HepG2 (cell line): Measurements from ENCODE around the gene PIK3C2B. TPM values are rescaled to one million over a fixed set of nuclear protein-coding genes. Genes with fewer than 3 reads are reported as not detected.

Experiments used
- ATAC-seq: fragments of 200-7000 bp; cut with Tn5 transposase; 3 replicates; pipeline ENCODE4 v1.9.1; 2020; ENCODE audit warnings: mild to moderate bottlenecking, moderate library complexity
- BruUV-seq: library from RNA; stranded (reverse); fragments of 400-500 nt; replicated peaks from 2 replicates; lab custom pipeline; 2021; lab: Mats Ljungman, UMichigan
- CTCF ChIA-PET: fragments of 300-600 bp; formaldehyde crosslinking; extraction: SDS; loops from one replicate; lab custom pipeline; 2021; ENCODE audit warnings: low total read pairs, inconsistent platforms, low intra/inter-chr PET ratio; lab: Yijun Ruan, JAX
- POLR2A ChIA-PET: fragments of 350-600 bp; sonication (Branson Sonifier 250); formaldehyde crosslinking; loops from one replicate; lab custom pipeline; 2020; ENCODE audit warnings: antibody characterized with exemption, inconsistent platforms; lab: Yijun Ruan, JAX
- DNase-seq: peaks from one replicate; pipeline ENCODE4 v3.0.0-alpha.2; 2015; ENCODE audit warnings: low spot score
- FAIRE-seq: peaks from 3 replicates; lab custom pipeline; 2011; peaks lifted over from hg19 to GRCh38; lab: Jason Lieb, UNC
- H2AFZ ChIP-seq: one replicate; pipeline ENCODE4 v1.6.1; 2011; ENCODE audit warnings: low read length, inconsistent platforms
- H3K27ac ChIP-seq: fragments of 300-600 bp; 3 replicates; pipeline ENCODE4 v1.8.0; 2011; ENCODE audit warnings: mixed run types, mild to moderate bottlenecking, mixed read lengths, low read length, inconsistent platforms; ENCODE audit not compliant: insufficient read depth; ENCODE audit errors: extremely low read length
- H3K27me3 ChIP-seq, 2 experiments: fragments of 200-600 bp in 1 of 2; 2 replicates in 1 of 2; 3 replicates in 1 of 2; pipeline versions ENCODE4 v1.6.0 to v1.8.0; 2011; ENCODE audit warnings: low read length in 2 of 2, mild to moderate bottlenecking in 2 of 2, moderate library complexity in 2 of 2, inconsistent platforms in 1 of 2; ENCODE audit not compliant: insufficient read depth in 2 of 2, control insufficient read depth in 1 of 2
- H3K36me3 ChIP-seq, 2 experiments: fragments of 200-600 bp in 1 of 2; replicated peaks in 1 of 2; 2 replicates in 1 of 2; 3 replicates in 1 of 2; pipeline versions ENCODE4 v1.5.1 to v1.8.0; 2011; ENCODE audit warnings: low read length in 2 of 2, inconsistent platforms in 1 of 2; ENCODE audit not compliant: insufficient read depth in 2 of 2, control insufficient read depth in 1 of 2
- H3K4me1 ChIP-seq: 2 replicates; pipeline ENCODE4 v1.5.1; 2012; ENCODE audit warnings: low read length, inconsistent platforms; ENCODE audit not compliant: insufficient read depth
- H3K4me2 ChIP-seq: 2 replicates; pipeline ENCODE4 v1.6.0; 2011; ENCODE audit warnings: low read depth, low read length, inconsistent platforms
- H3K4me3 ChIP-seq, 3 experiments: fragments of 200-600 bp in 1 of 3; sonication (generic), shearing (Covaris generic) in 1 of 3; replicated peaks in 1 of 3; 2 replicates each; pipeline ENCODE4 v1.5.1; 2011 to 2016; ENCODE audit warnings: low read length in 3 of 3, inconsistent platforms in 2 of 3, low read depth in 2 of 3, mild to moderate bottlenecking in 2 of 3, control low read depth in 1 of 3, mixed read lengths in 1 of 3; ENCODE audit not compliant: insufficient read depth in 1 of 3
- H3K79me2 ChIP-seq: one replicate; pipeline ENCODE4 v1.6.1; 2011; ENCODE audit warnings: low read length, inconsistent platforms; ENCODE audit not compliant: insufficient read depth
- H3K9ac ChIP-seq: 2 replicates; pipeline ENCODE4 v1.6.0; 2011; ENCODE audit warnings: mild to moderate bottlenecking, low read depth, low read length, inconsistent platforms; ENCODE audit not compliant: insufficient read depth
- H3K9me3 ChIP-seq: 2 replicates; pipeline ENCODE4 v1.5.1; 2012; ENCODE audit warnings: mild to moderate bottlenecking, low read length
- H4K20me1 ChIP-seq: 2 replicates; pipeline ENCODE4 v1.6.0; 2011; ENCODE audit warnings: inconsistent platforms, mild to moderate bottlenecking, low read length, moderate library complexity; ENCODE audit not compliant: insufficient read depth
- ATAD3A ChIP-seq: sonication (generic); formaldehyde crosslinking; IDR thresholded peaks from 2 replicates; pipeline ENCODE4 v1.4.0; 2020; ENCODE audit warnings: missing genetic modification reagents
- EHMT2 ChIP-seq: fragments of 200-600 bp; sonication (generic); IDR thresholded peaks from 2 replicates; pipeline ENCODE4 v1.7.0; 2017; ENCODE audit warnings: antibody characterized with exemption, low read depth, low read length, borderline replicate concordance
- ELF4 ChIP-seq: sonication (generic); formaldehyde crosslinking; IDR thresholded peaks from 2 replicates; pipeline ENCODE4 v1.5.0; 2020; ENCODE audit warnings: missing genetic modification reagents, mild to moderate bottlenecking, moderate library complexity, borderline replicate concordance
- FOXK2 ChIP-seq: fragments of 450-650 bp; IDR thresholded peaks from 2 replicates; pipeline ENCODE4 v1.6.1; 2016
- NKX3-1 ChIP-seq: sonication (generic); formaldehyde crosslinking; IDR thresholded peaks from 2 replicates; pipeline ENCODE4 v1.5.0; 2020; ENCODE audit warnings: missing genetic modification reagents
- POGZ ChIP-seq: sonication (generic); formaldehyde crosslinking; IDR thresholded peaks from 2 replicates; pipeline ENCODE4 v1.4.0; 2020; ENCODE audit warnings: mild to moderate bottlenecking, missing genetic modification reagents
- SNAI1 ChIP-seq: sonication (generic); formaldehyde crosslinking; IDR thresholded peaks from 2 replicates; pipeline ENCODE4 v1.5.0; 2020; ENCODE audit warnings: mild to moderate bottlenecking, missing genetic modification reagents, borderline replicate concordance
- SRY ChIP-seq: sonication (generic); formaldehyde crosslinking; IDR thresholded peaks from 2 replicates; pipeline ENCODE4 v1.8.0; 2022; ENCODE audit warnings: mild to moderate bottlenecking, missing genetic modification reagents
- ZNF160 ChIP-seq: sonication (generic); formaldehyde crosslinking; IDR thresholded peaks from 2 replicates; pipeline ENCODE4 v1.8.0; 2022; ENCODE audit warnings: mild to moderate bottlenecking, inconsistent platforms, missing genetic modification reagents
- ZNF558 ChIP-seq: sonication (generic); formaldehyde crosslinking; IDR thresholded peaks from 2 replicates; pipeline ENCODE4 v1.9.0; 2022; ENCODE audit warnings: mild to moderate bottlenecking, missing genetic modification reagents, borderline replicate concordance
- ZNF570 ChIP-seq: sonication (generic); formaldehyde crosslinking; IDR thresholded peaks from 2 replicates; pipeline ENCODE4 v1.4.0; 2020; ENCODE audit warnings: mild to moderate bottlenecking, missing genetic modification reagents, borderline replicate concordance
- ZSCAN25 ChIP-seq: sonication (generic); formaldehyde crosslinking; IDR thresholded peaks from 2 replicates; pipeline ENCODE4 v1.8.0; 2022; ENCODE audit warnings: mild to moderate bottlenecking, missing genetic modification reagents
- ZZZ3 ChIP-seq: sonication (generic); formaldehyde crosslinking; IDR thresholded peaks from 2 replicates; pipeline ENCODE4 v1.4.0; 2020; ENCODE audit warnings: missing genetic modification reagents, mild to moderate bottlenecking, borderline replicate concordance
- WGBS: methylation state at CpG from one replicate; pipeline ENCODE4 v1.1.6; 2017; ENCODE audit warnings: low lambda C conversion rate; 5-methylcytosine and 5-hydroxymethylcytosine counted together
- in situ Hi-C: cut with HindIII; loops from 2 replicates; pipeline ENCODE4 v1.10.0; 2017; ENCODE audit warnings: low pct_unique_long_range_greater_than_20kb; ENCODE audit not compliant: extremely low pct_ligation_motif_present
- intact Hi-C: fragments of 100-400 bp; cut with micrococcal nuclease; formaldehyde crosslinking; loops from one replicate; pipeline ENCODE4 v1.10.0; 2022; ENCODE audit not compliant: unreplicated experiment
- polyA plus RNA-seq, 8 experiments: library from polyadenylated mRNA; depleted of rRNA in 3 of 8; stranded (reverse) in 7 of 8; unstranded in 1 of 8; fragments of >200 nt; fragmentation: Illumina TruSeq in 4 of 8; extraction: Trizol in 4 of 8; gene quantifications; 2 replicates each; pipeline versions ENCODE4 v1.2.1 to v1.2.3, GENCODE V29; 2011 to 2016; ENCODE audit warnings: low read depth in 4 of 8, missing spikeins in 1 of 8, mixed read lengths in 1 of 8; ENCODE audit not compliant: insufficient read depth in 1 of 8
- total RNA-seq, 5 experiments: library from RNA; depleted of rRNA; stranded (reverse); fragments of >200 nt; fragmentation: Illumina TruSeq; extraction: Trizol; gene quantifications; 2 replicates each; pipeline ENCODE4 v1.2.3, GENCODE V29; 2016; ENCODE audit warnings: low read depth in 1 of 5
- TF ChIP-seq, protein P1 (sequence below): sonication (generic); formaldehyde crosslinking; IDR thresholded peaks from 2 replicates; pipeline ENCODE4 v1.8.0; 2022; ENCODE audit warnings: missing genetic modification reagents, low read depth, mild to moderate bottlenecking, borderline replicate concordance
- TF ChIP-seq, protein P2 (sequence below): sonication (generic); formaldehyde crosslinking; IDR thresholded peaks from 2 replicates; pipeline ENCODE4 v1.4.0; 2020; ENCODE audit warnings: missing genetic modification reagents

PIK3C2B gene
- total and polyA plus RNA-seq, 2 of the 13 experiments (the other 11 are each of a cell fraction or from before 2014, with no cell fraction given), result 3.4 to 4.5 TPM

DNA sequence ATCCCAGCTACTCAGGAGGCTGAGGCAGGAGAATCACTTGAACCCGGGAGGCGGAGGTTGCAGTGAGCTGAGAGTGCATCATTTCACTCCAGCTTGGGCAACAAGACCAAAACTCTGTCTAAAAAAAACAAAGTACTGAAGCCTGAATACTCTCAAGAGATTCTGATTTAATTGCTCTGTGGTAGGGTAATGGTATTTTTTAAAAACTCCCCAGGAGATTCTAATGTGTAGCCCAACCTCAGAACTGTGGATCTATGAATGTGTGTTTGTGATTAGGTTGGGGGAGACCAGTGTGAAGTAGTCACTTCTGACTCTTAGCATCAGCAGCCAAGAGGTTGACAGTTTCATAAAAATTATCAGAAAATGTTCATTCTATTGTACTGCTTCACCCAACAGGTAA is 21.9 kb downstream of the PIK3C2B start:
- in situ Hi-C loops, result no loop called here
- Histone ChIP-seq H3K9me3 (no peaks in the 10 kb centered on the region), H3K9ac (no peak overlapping the region), H4K20me1 (no peaks in the 10 kb centered on the region), H3K27me3 (no peaks in the 10 kb centered on the region), H2AFZ (no peak overlapping the region), H3K4me3 (no peak overlapping the region), H3K79me2 (no peaks in the 10 kb centered on the region), H3K4me1 (peaks cover 11% of the 10 kb centered on the region), H3K27ac (no peak overlapping the region), H3K4me2 (no peak overlapping the region)
- ATAC-seq (no peak), DNase-seq (no peak), FAIRE-seq (no peak)
- 84% methylated on average over 2 of the region's 2 CpGs for WGBS
- intact Hi-C loops, result no loop called here
- BruUV-seq, result no TSS peak
- POLR2A ChIA-PET, result no interaction called here
- TF ChIP-seq FOXK2 (no peak), POGZ (CRISPR knock-in tag) (no peak), SRY (CRISPR knock-in tag) (no peak), ZNF558 (CRISPR knock-in tag) (no peak), SNAI1 (no peak), NKX3-1 (CRISPR knock-in tag) (no peak), EHMT2 (no peak), ATAD3A (no peak), ZSCAN25 (CRISPR knock-in tag) (no peak), ZNF570 (CRISPR knock-in tag) (no peak), ELF4 (CRISPR knock-in tag) (no peak), ZNF160 (CRISPR knock-in tag) (no peak), ZZZ3 (no peak)
- TF ChIP-seq, protein P1, sequence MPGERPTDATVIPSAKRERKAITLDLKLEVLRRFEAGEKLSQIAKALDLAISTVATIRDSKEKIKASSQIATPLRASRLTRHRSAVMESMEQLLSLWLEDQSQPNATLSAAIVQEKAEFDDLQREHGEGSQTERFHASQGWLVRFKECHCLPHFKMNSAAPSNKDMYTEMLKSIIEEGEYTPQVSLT, result no peak
- TF ChIP-seq, protein P2, sequence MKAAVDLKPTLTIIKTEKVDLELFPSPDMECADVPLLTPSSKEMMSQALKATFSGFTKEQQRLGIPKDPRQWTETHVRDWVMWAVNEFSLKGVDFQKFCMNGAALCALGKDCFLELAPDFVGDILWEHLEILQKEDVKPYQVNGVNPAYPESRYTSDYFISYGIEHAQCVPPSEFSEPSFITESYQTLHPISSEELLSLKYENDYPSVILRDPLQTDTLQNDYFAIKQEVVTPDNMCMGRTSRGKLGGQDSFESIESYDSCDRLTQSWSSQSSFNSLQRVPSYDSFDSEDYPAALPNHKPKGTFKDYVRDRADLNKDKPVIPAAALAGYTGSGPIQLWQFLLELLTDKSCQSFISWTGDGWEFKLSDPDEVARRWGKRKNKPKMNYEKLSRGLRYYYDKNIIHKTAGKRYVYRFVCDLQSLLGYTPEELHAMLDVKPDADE (CRISPR knock-in tag), result no peak
- TF ChIP-seq, all 625 proteins: peak for 0
- H3K36me3 ChIP-seq, result peaks cover 3 to 5% of the 10 kb centered on the region in 2 experiments; a peak in 1 of 5 replicates
- CTCF ChIA-PET, result no interaction called here
